ENCODE measurements around the gene CCDC184.

Gene CCDC184

GRCh38 chr12:48194799-48195201, 11.4 kb downstream of the CCDC184 start:
- Histone ChIP-seq H3F3A (ENCODE audit: insufficient read depth, low read length) (no peaks in the 10 kb centered on the region), H4K20me1 (ENCODE audit: insufficient read depth, low read length) (no peaks in the 10 kb centered on the region), H3K79me2 (ENCODE audit: insufficient read depth, low read length) (no peaks in the 10 kb centered on the region), H3K27ac (ENCODE audit: low read depth, low read length, poor library complexity, severe bottlenecking) (no peak overlapping the region), H2AFZ (ENCODE audit: low read length) (no peak overlapping the region), H3K9me3 (ENCODE audit: low read length) (no peaks in the 10 kb centered on the region), H3K36me3 (ENCODE audit: insufficient read depth, low read length) (no peaks in the 10 kb centered on the region; the same call in 1 of the 2 replicates), H3K9ac (ENCODE audit: low read length) (no peak overlapping the region), H3K9me2 (ENCODE audit: low read depth, low read length) (no peaks in the 10 kb centered on the region), H3K27me3 (ENCODE audit: insufficient read depth, low read length) (no peaks in the 10 kb centered on the region), H3K4me1 (ENCODE audit: insufficient read depth, low read length, severe bottlenecking) (peaks cover 21% of the 10 kb centered on the region), H3K4me3 (ENCODE audit: low read depth, low read length, poor library complexity, severe bottlenecking) (no peak overlapping the region), H3K4me2 (ENCODE audit: low read length) (no peak overlapping the region)
- TF ChIP-seq EZH2 (IDR thresholded peaks at IDR 0.05; ENCODE audit: borderline replicate concordance, low read length) (no peak), CTCF (IDR thresholded peaks at IDR 0.05; ENCODE audit: low read length) (no peak)

GRCh38 chr12:48197549-48197970, 14.1 kb downstream of the CCDC184 start:
- H3K4me3 ChIP-seq (ENCODE audit: low read depth, low read length, poor library complexity, severe bottlenecking) = peak overlapping the region; percentile 67
- peaks cover 21% of the 10 kb centered on the region for H3K4me1 ChIP-seq (ENCODE audit: insufficient read depth, low read length, severe bottlenecking)
- H3K27me3 ChIP-seq (ENCODE audit: insufficient read depth, low read length) = no peaks in the 10 kb centered on the region
- no peaks in the 10 kb centered on the region for H4K20me1 ChIP-seq (ENCODE audit: insufficient read depth, low read length)
- peak overlapping the region; percentile 69; the same call in 1 of the 2 replicates for H3K9ac ChIP-seq (ENCODE audit: low read length)
- TF ChIP-seq CTCF (IDR thresholded peaks at IDR 0.05; ENCODE audit: low read length) = peak; percentile 78
- no peak for TF ChIP-seq EZH2 (IDR thresholded peaks at IDR 0.05; ENCODE audit: borderline replicate concordance, low read length)
- no peaks in the 10 kb centered on the region for H3F3A ChIP-seq (ENCODE audit: insufficient read depth, low read length)
- no peaks in the 10 kb centered on the region for H3K9me3 ChIP-seq (ENCODE audit: low read length)
- H3K4me2 ChIP-seq (ENCODE audit: low read length) = peak overlapping the region; percentile 85
- no peak overlapping the region for H3K27ac ChIP-seq (ENCODE audit: low read depth, low read length, poor library complexity, severe bottlenecking)
- no peaks in the 10 kb centered on the region; the same call in 1 of the 2 replicates for H3K36me3 ChIP-seq (ENCODE audit: insufficient read depth, low read length)
- H2AFZ ChIP-seq (ENCODE audit: low read length) = peak overlapping the region; percentile 81; the same call in 1 of the 2 replicates
- H3K79me2 ChIP-seq (ENCODE audit: insufficient read depth, low read length) = no peaks in the 10 kb centered on the region
- H3K9me2 ChIP-seq (ENCODE audit: low read depth, low read length) = no peaks in the 10 kb centered on the region

- Histone ChIP-seq H3K4me3 (ENCODE audit: low read depth, low read length, poor library complexity, severe bottlenecking) (peak overlapping the region; percentile 67), H3F3A (ENCODE audit: insufficient read depth, low read length) (no peaks in the 10 kb centered on the region), H4K20me1 (ENCODE audit: insufficient read depth, low read length) (no peaks in the 10 kb centered on the region), H3K4me1 (ENCODE audit: insufficient read depth, low read length, severe bottlenecking) (peaks cover 21% of the 10 kb centered on the region), H2AFZ (ENCODE audit: low read length) (peak overlapping the region; percentile 81), H3K9me2 (ENCODE audit: low read depth, low read length) (no peaks in the 10 kb centered on the region), H3K9me3 (ENCODE audit: low read length) (no peaks in the 10 kb centered on the region), H3K4me2 (ENCODE audit: low read length) (peak overlapping the region; percentile 85), H3K27ac (ENCODE audit: low read depth, low read length, poor library complexity, severe bottlenecking) (no peak overlapping the region), H3K27me3 (ENCODE audit: insufficient read depth, low read length) (no peaks in the 10 kb centered on the region), H3K79me2 (ENCODE audit: insufficient read depth, low read length) (no peaks in the 10 kb centered on the region), H3K36me3 (ENCODE audit: insufficient read depth, low read length) (no peaks in the 10 kb centered on the region; the same call in 1 of the 2 replicates), H3K9ac (ENCODE audit: low read length) (peak overlapping the region; percentile 69)
- TF ChIP-seq CTCF (IDR thresholded peaks at IDR 0.05; ENCODE audit: low read length) = no peak
- TF ChIP-seq EZH2 (IDR thresholded peaks at IDR 0.05; ENCODE audit: borderline replicate concordance, low read length) = no peak
Observed at GRCh38 chr12:48197971-48198671, 14.7 kb downstream of the CCDC184 start.
